Measurements from ENCODE around the gene NIM1K.

Gene NIM1K

DNA sequence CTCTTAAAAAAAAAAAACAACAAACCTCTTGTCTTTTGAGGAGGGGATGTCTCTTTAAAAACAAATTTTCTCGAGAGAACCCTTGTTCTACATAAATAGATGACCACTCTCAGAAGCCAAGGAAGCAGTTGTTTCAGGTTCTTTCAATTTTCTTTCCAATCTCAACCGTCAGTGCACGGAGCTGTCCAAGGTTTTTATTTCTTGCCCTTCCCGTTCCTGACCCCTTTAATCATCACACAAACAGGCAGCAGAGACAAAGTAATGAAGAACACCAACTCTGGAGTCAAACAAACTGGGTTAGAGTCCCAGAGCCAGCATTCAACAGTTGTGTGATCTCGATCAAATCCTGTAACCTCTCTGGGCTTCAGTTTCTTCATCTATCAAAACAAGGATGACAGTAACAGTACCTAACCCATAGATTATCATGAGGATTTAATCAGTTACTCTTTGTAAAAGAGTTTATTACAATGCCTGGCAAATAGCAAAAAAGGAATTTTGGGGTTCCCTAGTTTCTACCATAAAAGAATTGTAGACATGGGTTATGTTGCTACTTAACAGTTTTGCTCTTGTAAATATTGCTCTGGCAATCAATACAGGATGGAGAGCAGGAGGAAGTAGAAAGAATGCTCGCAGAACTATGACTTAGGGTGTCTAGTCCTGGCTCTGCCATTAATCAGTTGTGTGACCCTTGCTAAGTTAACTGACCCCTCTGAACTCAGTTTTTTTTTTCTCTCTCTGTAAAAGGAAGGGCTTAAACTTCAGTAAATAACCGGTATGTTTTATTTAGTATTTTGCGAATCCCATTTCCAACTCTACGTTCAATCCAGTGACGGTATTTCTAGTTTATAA is 1.0 kb upstream of the NIM1K start:
- Histone ChIP-seq H4K5ac (ENCODE audit: low read length) (no peak overlapping the region), H3K4me3 (ENCODE audit: low read length) (no peak overlapping the region), H3K4me1 (ENCODE audit: control insufficient read depth, low read depth, low read length) (peaks cover 2% of the 10 kb centered on the region), H3K79me2 (ENCODE audit: control insufficient read depth, insufficient read depth, low read length) (no peaks in the 10 kb centered on the region), H2BK5ac (ENCODE audit: low read length) (no peak overlapping the region), H3K56ac (ENCODE audit: low read length) (no peak overlapping the region), H3K27ac (ENCODE audit: low read depth, low read length) (no peak overlapping the region), H4K8ac (ENCODE audit: low read depth, low read length) (no peak overlapping the region), H3K9ac (ENCODE audit: low read length) (no peak overlapping the region), H2BK120ac (ENCODE audit: low read depth, low read length) (no peak overlapping the region), H3K4ac (ENCODE audit: low read depth, low read length) (no peak overlapping the region), H3K36me3 (ENCODE audit: control insufficient read depth, insufficient read depth, low read length) (no peaks in the 10 kb centered on the region), H2BK15ac (replicated peaks; ENCODE audit: low read depth) (no peak overlapping the region), H3K18ac (ENCODE audit: low read length) (no peak overlapping the region), H2AK5ac (ENCODE audit: low read length) (no peak overlapping the region), H3K23ac (ENCODE audit: low read length) (no peak overlapping the region), H3K79me1 (ENCODE audit: low read length) (no peaks in the 10 kb centered on the region), H3K27me3 (ENCODE audit: insufficient read depth, low read length, poor library complexity) (peaks cover 6% of the 10 kb centered on the region), H3K4me2 (ENCODE audit: low read length) (no peak overlapping the region)
- WGBS (ENCODE audit: extremely low coverage, insufficient coverage, low lambda C conversion rate), result no CpG with 5 or more reads among the region's 10 CpGs
- peak; percentile 40 for DNase-seq

DNA sequence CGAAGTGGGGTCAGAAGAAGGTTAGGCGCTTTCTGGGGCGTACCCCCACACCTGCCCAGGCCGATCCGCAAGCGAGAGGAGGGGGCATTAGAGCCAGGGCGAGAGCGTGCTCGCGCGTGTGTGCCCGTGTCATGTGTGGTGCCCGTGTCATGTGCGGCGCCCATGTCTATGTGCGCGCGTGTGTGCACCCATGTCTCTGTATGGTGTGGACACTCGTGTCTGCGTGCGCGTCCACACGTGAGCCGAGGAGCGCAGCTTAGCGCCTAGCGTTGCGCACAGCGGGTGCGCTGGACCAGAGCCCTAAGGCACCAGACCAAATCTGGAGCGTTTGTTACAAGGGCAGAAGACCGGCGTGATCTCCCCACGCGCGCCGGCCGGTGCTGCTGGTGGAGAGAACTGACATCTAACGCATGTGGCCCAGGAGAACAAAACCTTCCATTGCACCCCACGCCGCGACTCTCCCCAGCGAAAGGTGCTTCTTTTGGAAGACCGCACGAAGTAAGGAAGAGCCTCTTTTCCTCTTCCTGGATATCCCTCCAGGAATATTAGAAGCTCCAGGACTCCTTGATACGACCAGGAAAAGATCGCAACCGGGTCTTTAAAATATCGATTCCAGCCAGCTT is 644 bp downstream of the NIM1K start:
- no peak overlapping the region for H3K27ac ChIP-seq (ENCODE audit: low read depth, low read length)
- no peak overlapping the region for H3K4ac ChIP-seq (ENCODE audit: low read depth, low read length)
- no peak overlapping the region for H4K8ac ChIP-seq (ENCODE audit: low read depth, low read length)
- H2BK15ac ChIP-seq (replicated peaks; ENCODE audit: low read depth), result no peak overlapping the region
- peak overlapping the region; percentile 48 for H3K23ac ChIP-seq (ENCODE audit: low read length)
- no peak overlapping the region for H2AK5ac ChIP-seq (ENCODE audit: low read length)
- H3K79me2 ChIP-seq (ENCODE audit: control insufficient read depth, insufficient read depth, low read length), result no peaks in the 10 kb centered on the region
- H3K4me2 ChIP-seq (ENCODE audit: low read length), result peak overlapping the region; percentile 93
- WGBS (ENCODE audit: extremely low coverage, insufficient coverage, low lambda C conversion rate), result no CpG with 5 or more reads among the region's 49 CpGs
- H4K5ac ChIP-seq (ENCODE audit: low read length), result no peak overlapping the region
- no peak overlapping the region for H2BK120ac ChIP-seq (ENCODE audit: low read depth, low read length)
- peaks cover 6% of the 10 kb centered on the region for H3K27me3 ChIP-seq (ENCODE audit: insufficient read depth, low read length, poor library complexity)
- H3K18ac ChIP-seq (ENCODE audit: low read length), result no peak overlapping the region
- peak overlapping the region; percentile 4 for H3K4me3 ChIP-seq (ENCODE audit: low read length)
- H3K4me1 ChIP-seq (ENCODE audit: control insufficient read depth, low read depth, low read length), result peaks cover 2% of the 10 kb centered on the region
- H3K36me3 ChIP-seq (ENCODE audit: control insufficient read depth, insufficient read depth, low read length), result no peaks in the 10 kb centered on the region
- no peak overlapping the region for H3K9ac ChIP-seq (ENCODE audit: low read length)
- H3K56ac ChIP-seq (ENCODE audit: low read length), result no peak overlapping the region
- peak; percentile 19 for DNase-seq
- H3K79me1 ChIP-seq (ENCODE audit: low read length), result no peaks in the 10 kb centered on the region
- H2BK5ac ChIP-seq (ENCODE audit: low read length), result no peak overlapping the region

DNA sequence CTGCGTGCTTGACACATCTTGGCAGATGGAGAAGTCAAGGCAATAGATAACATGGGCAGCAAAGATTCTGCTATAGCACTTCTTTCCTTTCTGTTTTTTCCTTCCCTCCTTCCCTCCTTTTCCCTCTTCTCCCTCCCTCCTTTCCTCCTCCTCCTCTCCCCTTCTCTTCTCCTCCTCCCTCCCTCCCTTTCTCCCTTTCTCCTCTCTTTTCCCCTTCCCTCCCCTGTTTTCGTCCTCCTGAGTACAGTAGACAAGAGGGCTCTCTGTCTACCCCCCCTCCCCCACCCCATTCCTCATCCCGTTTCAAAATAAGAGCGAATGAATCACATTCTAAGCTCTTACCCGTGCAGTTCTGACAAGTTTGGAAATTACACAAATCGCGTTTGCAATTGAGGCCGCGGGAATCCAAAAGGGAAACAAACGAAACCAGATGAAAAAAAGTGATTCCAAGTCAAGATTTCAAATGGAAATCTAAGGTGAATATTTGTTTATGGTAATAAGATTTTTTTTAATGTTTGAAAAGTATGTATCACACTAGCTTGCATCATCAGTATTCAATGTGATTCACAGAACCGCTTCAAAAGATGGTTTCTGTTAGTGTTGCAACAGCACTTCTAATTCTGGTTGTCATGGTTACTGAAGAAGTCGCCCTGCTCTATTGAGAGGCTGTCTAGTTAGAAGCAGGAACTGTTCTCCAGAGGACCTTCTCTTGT is 1.3 kb downstream of the NIM1K start:
- Histone ChIP-seq H3K4me3 (ENCODE audit: low read length) (no peak overlapping the region), H2BK5ac (ENCODE audit: low read length) (no peak overlapping the region), H3K23ac (ENCODE audit: low read length) (no peak overlapping the region), H3K18ac (ENCODE audit: low read length) (no peak overlapping the region), H3K27ac (ENCODE audit: low read depth, low read length) (no peak overlapping the region), H3K4me1 (ENCODE audit: control insufficient read depth, low read depth, low read length) (peaks cover 2% of the 10 kb centered on the region), H2BK120ac (ENCODE audit: low read depth, low read length) (no peak overlapping the region), H3K4ac (ENCODE audit: low read depth, low read length) (no peak overlapping the region), H4K5ac (ENCODE audit: low read length) (no peak overlapping the region), H2AK5ac (ENCODE audit: low read length) (no peak overlapping the region), H4K8ac (ENCODE audit: low read depth, low read length) (no peak overlapping the region), H3K27me3 (ENCODE audit: insufficient read depth, low read length, poor library complexity) (peaks cover 6% of the 10 kb centered on the region), H3K4me2 (ENCODE audit: low read length) (peak overlapping the region; percentile 93), H3K79me2 (ENCODE audit: control insufficient read depth, insufficient read depth, low read length) (no peaks in the 10 kb centered on the region), H2BK15ac (replicated peaks; ENCODE audit: low read depth) (no peak overlapping the region), H3K79me1 (ENCODE audit: low read length) (no peaks in the 10 kb centered on the region), H3K56ac (ENCODE audit: low read length) (no peak overlapping the region), H3K9ac (ENCODE audit: low read length) (no peak overlapping the region), H3K36me3 (ENCODE audit: control insufficient read depth, insufficient read depth, low read length) (no peaks in the 10 kb centered on the region)
- no CpG with 5 or more reads among the region's 12 CpGs for WGBS (ENCODE audit: extremely low coverage, insufficient coverage, low lambda C conversion rate)
- DNase-seq, result peak; percentile 81

DNA sequence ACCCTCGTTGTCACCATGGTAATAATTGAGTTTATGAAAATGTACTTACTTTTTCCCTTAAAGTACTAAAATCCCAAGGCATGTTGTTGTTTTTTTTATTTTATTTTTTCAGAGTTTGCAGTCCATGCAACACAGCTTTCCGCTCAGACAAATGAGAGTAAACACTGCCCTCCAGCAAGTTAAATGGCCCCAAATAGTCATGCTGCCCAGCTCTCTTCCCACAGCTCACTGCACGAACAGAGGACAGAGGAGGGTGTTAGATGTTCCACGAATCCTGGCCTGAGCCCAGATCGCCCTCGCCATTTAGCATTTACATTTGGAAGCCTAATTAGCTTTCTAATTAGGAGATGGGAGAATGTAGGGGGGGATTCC is 1.9 kb downstream of the NIM1K start:
- no peak overlapping the region for H4K8ac ChIP-seq (ENCODE audit: low read depth, low read length)
- peaks cover 2% of the 10 kb centered on the region for H3K4me1 ChIP-seq (ENCODE audit: control insufficient read depth, low read depth, low read length)
- no peaks in the 10 kb centered on the region for H3K79me2 ChIP-seq (ENCODE audit: control insufficient read depth, insufficient read depth, low read length)
- H3K4me2 ChIP-seq (ENCODE audit: low read length), result no peak overlapping the region
- H3K56ac ChIP-seq (ENCODE audit: low read length), result no peak overlapping the region
- H3K27ac ChIP-seq (ENCODE audit: low read depth, low read length), result no peak overlapping the region
- H3K4ac ChIP-seq (ENCODE audit: low read depth, low read length), result no peak overlapping the region
- no peak overlapping the region for H2BK15ac ChIP-seq (replicated peaks; ENCODE audit: low read depth)
- peak; percentile 44 for DNase-seq
- no peak overlapping the region for H2BK120ac ChIP-seq (ENCODE audit: low read depth, low read length)
- H2BK5ac ChIP-seq (ENCODE audit: low read length), result no peak overlapping the region
- no CpG with 5 or more reads among the region's 6 CpGs for WGBS (ENCODE audit: extremely low coverage, insufficient coverage, low lambda C conversion rate)
- H3K23ac ChIP-seq (ENCODE audit: low read length), result no peak overlapping the region
- no peak overlapping the region for H3K4me3 ChIP-seq (ENCODE audit: low read length)
- no peak overlapping the region for H4K5ac ChIP-seq (ENCODE audit: low read length)
- H3K18ac ChIP-seq (ENCODE audit: low read length), result no peak overlapping the region
- no peak overlapping the region for H3K9ac ChIP-seq (ENCODE audit: low read length)
- H3K79me1 ChIP-seq (ENCODE audit: low read length), result no peaks in the 10 kb centered on the region
- peaks cover 6% of the 10 kb centered on the region for H3K27me3 ChIP-seq (ENCODE audit: insufficient read depth, low read length, poor library complexity)
- no peak overlapping the region for H2AK5ac ChIP-seq (ENCODE audit: low read length)
- no peaks in the 10 kb centered on the region for H3K36me3 ChIP-seq (ENCODE audit: control insufficient read depth, insufficient read depth, low read length)

DNA sequence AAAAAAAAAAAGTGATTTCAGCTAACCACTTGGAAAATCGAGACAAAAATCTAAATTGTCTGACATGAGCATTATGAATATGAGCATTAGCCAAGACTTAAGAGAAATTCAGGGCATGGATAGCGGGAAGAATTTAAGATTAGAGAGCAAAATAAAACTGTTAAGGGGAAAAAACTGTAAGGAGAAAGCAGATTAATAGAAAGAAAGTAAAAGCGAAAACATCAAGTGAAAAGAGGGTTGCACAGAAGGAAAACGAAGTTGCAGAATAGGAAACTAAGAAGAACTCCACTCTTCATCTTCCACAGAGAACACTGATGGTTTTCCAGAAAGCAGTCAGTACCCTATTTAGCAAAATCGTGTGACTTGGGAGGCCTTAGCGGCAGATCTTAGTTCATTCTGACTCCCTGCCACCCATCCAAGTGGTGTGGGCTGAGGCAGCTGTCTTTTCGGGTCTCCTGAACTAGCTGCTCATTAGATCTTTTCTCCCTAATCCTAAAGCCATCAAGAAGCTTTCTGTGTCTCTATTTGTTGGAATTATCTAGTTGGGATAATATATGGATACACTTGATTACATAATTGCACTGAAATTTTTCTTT is 3.7 kb downstream of the NIM1K start:
- Histone ChIP-seq H3K27ac (ENCODE audit: low read depth, low read length) (no peak overlapping the region), H2BK120ac (ENCODE audit: low read depth, low read length) (no peak overlapping the region), H3K36me3 (ENCODE audit: control insufficient read depth, insufficient read depth, low read length) (no peaks in the 10 kb centered on the region), H3K56ac (ENCODE audit: low read length) (no peak overlapping the region), H2BK15ac (replicated peaks; ENCODE audit: low read depth) (no peak overlapping the region), H3K27me3 (ENCODE audit: insufficient read depth, low read length, poor library complexity) (peaks cover 6% of the 10 kb centered on the region), H3K4me1 (ENCODE audit: control insufficient read depth, low read depth, low read length) (peaks cover 2% of the 10 kb centered on the region), H2AK5ac (ENCODE audit: low read length) (no peak overlapping the region), H3K9ac (ENCODE audit: low read length) (no peak overlapping the region), H3K4ac (ENCODE audit: low read depth, low read length) (no peak overlapping the region), H3K18ac (ENCODE audit: low read length) (no peak overlapping the region), H4K5ac (ENCODE audit: low read length) (no peak overlapping the region), H4K8ac (ENCODE audit: low read depth, low read length) (no peak overlapping the region), H3K79me1 (ENCODE audit: low read length) (no peaks in the 10 kb centered on the region), H3K4me2 (ENCODE audit: low read length) (no peak overlapping the region), H3K4me3 (ENCODE audit: low read length) (no peak overlapping the region), H3K23ac (ENCODE audit: low read length) (no peak overlapping the region), H2BK5ac (ENCODE audit: low read length) (no peak overlapping the region), H3K79me2 (ENCODE audit: control insufficient read depth, insufficient read depth, low read length) (no peaks in the 10 kb centered on the region)
- WGBS (ENCODE audit: extremely low coverage, insufficient coverage, low lambda C conversion rate), result no CpG with 5 or more reads among the region's 7 CpGs
- DNase-seq, result no peak

All from mesendoderm (in vitro differentiated cells).